AG08396 (cell line): ENCODE data around the gene MORC3.

Source experiments
- DNase-seq: peaks from one replicate; pipeline ENCODE4 v3.0.0; 2012; ENCODE audit warnings: low spot score, mixed read lengths

Gene MORC3

GRCh38 chr21:36425286-36425685 lies 105.3 kb downstream of the MORC3 start:
- no peak for DNase-seq
